EL (cell line): Measurements from ENCODE around the gene MSRB1.
A peak's percentile ranks its signal among the peaks of the same experiment; 100 is the strongest.
"Not testable (repeated sequence)": the region's sequence is repeated elsewhere in the genome, so short reads cannot be mapped to it uniquely, and the experiment has no call there.

Experiments
- DNase-seq: peaks from one replicate; pipeline ENCODE4 v3.0.0-alpha.2; 2016

The MSRB1 gene

DNA sequence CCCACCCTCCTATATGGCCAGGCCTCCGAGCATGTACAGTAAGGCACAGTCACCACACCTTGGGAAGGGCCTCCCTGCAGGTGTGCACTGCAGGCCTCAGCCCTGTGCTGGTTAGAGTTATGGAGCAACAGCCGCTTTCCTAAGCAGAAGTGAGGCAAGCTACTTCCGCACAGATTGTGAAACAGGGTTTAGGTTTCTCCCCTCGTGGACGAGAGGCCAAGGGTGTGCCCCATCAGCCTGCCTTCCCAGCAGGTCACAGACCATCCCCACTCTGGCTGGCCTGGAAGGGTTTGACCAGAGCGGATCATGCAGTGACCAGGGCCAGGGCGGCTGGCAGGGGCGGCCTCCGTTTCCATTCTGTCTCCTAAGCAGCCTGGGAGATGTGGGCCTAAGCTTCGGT lies 4.7 kb downstream of the MSRB1 start:
- no peak for DNase-seq

- DNase-seq, result no peak
Measured at GRCh38 chr16:1936945-1937479, 6.0 kb downstream of the MSRB1 start.

DNA sequence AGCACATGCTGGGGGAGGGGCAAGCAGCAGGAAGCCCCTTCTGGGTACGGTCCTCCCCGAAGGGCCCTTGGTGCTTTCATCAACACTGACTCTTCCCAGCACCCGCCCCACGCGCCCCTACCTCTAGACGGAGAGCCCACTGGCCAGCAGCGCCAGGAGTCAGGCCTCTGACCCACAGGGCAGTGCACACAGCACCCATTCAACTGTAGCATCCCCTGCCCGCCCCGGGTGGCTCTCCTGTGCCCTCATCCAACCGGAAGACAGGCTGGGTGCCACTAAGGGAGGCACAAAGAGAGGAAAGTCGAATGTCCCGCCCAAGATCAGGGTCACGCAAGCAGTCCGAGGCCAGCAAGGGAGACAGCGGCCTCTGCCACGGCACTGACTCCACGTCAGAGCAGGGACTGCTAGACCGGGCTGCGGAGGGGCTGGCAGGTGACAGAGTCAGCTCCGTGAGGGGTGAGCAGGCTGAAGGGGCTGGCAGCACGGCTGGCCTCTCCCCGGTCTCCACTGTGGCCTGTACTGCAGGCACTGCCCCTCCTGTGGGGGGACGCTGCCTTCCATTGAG lies 9.8 kb downstream of the MSRB1 start:
- no peak for DNase-seq

- no peak for DNase-seq
Measured at GRCh38 chr16:1932050-1933028, 10.7 kb downstream of the MSRB1 start.

DNA sequence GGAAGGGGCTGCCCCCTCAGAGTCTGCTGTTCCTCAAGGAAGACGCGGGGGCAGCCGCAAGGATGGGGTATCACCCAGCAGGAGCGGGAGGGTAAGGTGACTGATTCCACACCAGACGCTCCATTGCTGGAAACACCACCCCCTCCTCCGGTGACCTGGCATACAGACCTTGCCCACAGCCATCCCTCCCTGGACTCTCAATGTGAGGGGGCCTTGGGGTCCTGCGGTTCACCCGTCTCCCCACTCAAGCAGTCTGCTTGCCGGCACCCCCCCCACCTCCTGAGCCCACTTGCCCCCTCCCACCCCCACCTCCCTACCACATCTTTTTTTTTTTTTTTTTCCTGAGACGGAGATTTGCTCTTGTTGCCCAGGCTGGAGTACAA lies 12.7 kb downstream of the MSRB1 start:
- no peak for DNase-seq

- DNase-seq, result peak; percentile 79
Measured at GRCh38 chr16:1929578-1930337, 13.2 kb downstream of the MSRB1 start.

GRCh38 chr16:1929105-1929504 lies 13.9 kb downstream of the MSRB1 start:
- peak; percentile 33 for DNase-seq

DNA sequence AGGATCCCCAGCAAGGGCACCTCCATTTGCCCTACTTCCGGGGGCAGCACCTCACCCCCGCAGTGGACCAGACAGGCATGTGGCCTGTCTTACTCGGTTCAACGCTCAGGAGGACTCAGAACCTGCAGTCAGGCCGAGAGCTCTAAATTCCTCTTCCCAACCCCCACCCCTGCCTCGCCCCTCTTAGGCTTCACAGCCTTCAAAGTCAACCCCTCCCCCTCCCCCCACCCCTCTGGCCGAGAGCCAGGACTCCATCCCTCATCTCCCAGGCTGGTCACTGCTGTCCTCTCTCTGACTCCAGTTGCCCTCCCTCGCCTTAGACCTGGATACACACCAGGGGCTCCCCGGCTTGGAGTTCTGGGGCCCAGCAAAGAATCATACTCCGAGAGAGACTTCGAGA lies 16.7 kb downstream of the MSRB1 start:
- DNase-seq, result no peak

- DNase-seq, result no peak
Measured at GRCh38 chr16:1924095-1924494, 18.9 kb downstream of the MSRB1 start.

DNA sequence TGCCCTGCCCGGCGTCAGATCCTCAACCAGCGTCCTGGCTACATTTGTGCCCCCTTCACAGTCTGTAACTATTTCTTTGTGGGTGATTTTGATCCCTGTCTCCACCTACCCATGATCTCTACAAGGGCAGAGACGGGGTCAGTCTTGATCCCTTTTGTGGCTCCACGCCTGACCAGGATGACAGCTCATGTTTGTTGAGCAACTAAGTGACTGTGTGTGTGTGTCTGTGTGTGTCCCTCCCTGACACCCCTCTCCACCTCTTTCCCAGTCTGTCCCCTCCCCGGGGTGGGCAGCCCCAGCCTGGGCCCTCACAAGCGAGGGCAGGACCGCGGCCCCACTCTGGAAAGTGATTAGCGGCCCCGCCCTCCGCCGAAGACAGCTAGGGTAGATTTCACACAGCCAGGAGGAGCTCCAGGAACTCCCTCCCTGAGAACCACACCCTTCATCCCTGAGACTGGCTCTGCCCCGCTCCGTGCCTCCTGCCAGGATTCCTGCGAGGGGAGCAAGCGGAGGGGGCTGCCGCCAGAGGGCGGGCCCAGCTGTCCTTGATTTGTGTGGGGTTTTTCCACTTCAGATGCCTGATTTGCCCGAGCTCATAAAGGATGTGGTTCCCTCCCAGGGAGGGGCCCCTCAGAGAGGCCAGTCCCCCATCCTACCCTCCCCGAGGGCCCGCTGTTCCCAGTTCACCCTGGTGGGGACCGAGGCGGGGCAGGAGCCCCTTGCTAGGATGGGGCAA lies 19.5 kb downstream of the MSRB1 start:
- DNase-seq, result peak; percentile 55

DNA sequence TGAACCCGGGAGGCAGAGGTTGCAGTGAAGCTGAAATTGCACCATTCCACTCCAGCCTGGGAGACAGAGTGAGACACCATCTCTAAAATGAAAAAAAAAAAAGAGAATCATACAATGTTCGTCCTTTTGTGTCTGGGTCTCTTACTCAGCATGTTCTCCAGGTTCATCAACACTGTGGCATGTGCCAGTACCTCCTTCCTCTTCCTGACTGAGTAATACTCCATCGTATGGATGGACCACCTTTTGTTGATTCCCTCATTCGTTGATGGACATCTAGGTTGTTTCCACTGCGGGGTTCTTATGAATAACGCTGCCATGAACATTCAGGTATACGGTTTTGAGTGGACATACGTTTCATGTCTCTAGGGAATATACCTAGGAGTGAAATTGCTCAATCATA lies 20.6 kb downstream of the MSRB1 start:
- DNase-seq, result no peak

DNA sequence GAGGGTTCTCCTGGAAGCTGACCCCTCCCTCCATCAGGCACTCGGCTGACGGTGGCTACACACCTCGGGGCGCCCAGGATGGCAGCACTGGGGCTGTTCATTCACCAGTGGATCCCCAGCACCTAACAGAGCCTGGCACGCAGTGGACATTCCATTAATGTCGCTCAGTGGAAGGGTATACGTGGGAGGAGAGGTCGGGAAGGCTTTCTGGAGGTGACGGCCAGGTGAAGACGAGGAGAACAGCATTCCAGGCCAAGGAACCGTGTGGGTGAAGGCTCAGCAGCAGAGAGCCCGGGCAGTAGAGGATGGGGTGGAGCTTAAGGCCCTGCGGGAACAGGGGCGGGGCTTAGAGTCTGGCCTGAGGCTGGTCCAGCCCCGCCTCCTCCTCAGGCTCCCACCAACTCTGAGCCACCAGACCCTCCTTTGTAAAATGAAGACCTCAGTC lies 22.2 kb downstream of the MSRB1 start:
- DNase-seq, result no peak

GRCh38 chr16:1920122-1920521 lies 22.9 kb downstream of the MSRB1 start:
- DNase-seq, result not testable (repeated sequence)

DNA sequence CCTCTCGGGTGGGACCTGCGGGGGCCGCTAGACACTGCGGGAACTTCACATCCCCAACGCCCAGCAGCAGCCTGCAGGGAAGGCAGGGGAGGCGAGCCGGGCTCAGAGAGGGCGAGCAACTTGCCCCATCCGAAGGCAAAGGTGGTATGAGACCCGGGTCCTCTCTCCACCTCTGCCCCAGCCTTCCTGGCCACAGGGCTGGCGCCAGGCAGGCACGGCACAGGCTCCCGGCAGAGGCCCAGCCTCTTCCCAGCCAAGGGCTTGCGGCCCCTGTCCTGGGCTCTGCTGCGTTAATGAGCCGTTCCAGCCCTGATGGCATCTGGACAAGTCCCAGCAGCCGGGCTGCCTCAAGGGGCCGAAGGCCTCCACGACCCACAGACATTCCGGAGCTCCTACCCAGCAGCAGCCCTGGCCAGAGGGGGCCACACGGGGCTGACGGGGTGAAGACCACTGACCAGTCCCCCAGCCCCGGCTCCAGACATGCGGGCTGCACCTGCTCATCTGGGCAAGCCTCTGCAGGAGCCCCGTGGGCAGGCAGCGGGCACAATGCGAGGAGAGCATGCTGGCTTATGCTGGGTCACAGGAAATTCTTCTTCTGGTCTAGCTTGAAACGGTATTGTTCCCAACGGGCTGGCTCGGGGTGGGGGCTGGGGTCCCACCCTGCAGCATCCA lies 23.5 kb downstream of the MSRB1 start:
- no peak for DNase-seq

GRCh38 chr16:1918351-1919326 lies 24.4 kb downstream of the MSRB1 start, which contains the start of gene HS3ST6:
HS3ST6 (minus strand) TSS chr16:1918415; CDS start chr16:1918323, 92 bp downstream.
- no peak for DNase-seq

DNA sequence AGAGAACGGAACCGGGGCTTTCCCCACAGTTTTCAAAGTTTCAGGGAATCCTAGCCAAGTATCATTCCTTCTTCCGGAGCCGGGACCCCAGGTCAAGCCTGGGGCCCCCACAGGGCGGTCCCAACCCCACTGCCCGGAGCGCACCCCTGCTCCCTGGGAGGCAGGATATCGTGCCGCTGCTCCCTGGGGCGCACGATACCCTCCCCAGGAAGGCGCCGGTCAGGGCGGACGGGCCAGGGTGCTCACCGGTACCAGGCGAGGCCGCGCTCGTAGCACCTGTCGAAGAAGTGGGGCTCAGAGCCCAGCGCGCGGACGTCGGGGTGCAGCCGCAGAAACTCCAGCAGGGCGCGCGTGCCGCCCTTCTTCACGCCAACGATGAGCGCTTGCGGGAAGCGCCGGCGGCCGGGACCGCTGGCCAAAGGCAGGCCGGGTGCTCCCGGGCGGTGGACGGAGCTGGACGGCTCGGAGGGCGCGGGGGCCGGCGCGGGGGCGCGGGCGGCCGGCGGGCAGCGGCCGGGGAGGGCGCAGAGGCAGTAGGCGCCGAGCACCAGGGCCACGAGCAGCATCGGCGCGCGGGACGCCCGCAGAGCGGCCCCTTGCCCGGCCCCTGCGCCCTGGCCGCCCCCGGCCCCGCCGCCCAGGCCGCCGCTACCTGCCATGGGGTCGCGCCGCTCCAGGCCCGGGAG lies 25.2 kb downstream of the MSRB1 start:
- no peak for DNase-seq

GRCh38 chr16:1917056-1917664 lies 25.8 kb downstream of the MSRB1 start:
- DNase-seq, result no peak

- no peak for DNase-seq
Measured at GRCh38 chr16:1916640-1916990, 26.4 kb downstream of the MSRB1 start.
